ENCODE measurements around the gene TRIM8. TPM values are rescaled to one million over a fixed set of nuclear protein-coding genes. Genes with fewer than 3 reads are reported as not detected.

The TRIM8 gene
- total and polyA plus RNA-seq, 2 of the 8 experiments (the other 6 are each of a cell fraction or from before 2014, with no cell fraction given), result 24.9 to 38.8 TPM

DNA sequence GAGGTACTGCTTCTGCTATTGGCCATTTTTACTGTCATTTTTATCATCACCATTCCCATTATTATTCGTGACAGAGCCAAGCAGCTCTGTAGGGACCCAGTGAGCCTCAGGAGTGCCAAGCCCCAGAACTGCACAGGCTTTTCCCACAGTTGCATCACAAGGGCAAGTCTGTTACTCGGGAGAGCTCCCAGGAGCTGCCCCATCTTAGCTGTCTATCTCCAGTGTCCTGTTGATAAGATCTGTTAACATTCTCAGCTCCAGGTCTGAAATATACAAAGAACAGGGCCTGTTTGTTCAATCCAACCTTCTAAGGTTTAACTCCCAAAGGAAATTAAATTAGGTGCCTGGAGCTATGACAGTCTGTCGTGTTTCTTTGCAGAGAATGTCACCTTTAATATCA lies 20.2 kb upstream of the TRIM8 start:
- POLR2A ChIA-PET (ENCODE audit: partially characterized antibody), result interaction anchor here (0.8 to 1.7 kb wide), 2 partner anchors 9 to 36 kb away, joined by 3 read pairs; no protein-coding TSS in a partner anchor
- Histone ChIP-seq H3K4me1 (replicated peaks in 1 of 4; ENCODE audit: control insufficient read depth in 3 of 4, insufficient read depth in 4 of 4, low read length in 3 of 4) (peaks cover 17 to 34% (median 22%) of the 10 kb centered on the region in 4 experiments), H3K27me3 (replicated peaks in 1 of 4; ENCODE audit: control insufficient read depth in 3 of 4, extremely low read depth in 1 of 4, insufficient read depth in 3 of 4, low read length in 3 of 4) (no peaks in the 10 kb centered on the region), H4K91ac (replicated peaks; ENCODE audit: insufficient read length, low read length) (no peak overlapping the region), H3K56ac (replicated peaks; ENCODE audit: insufficient read length, low read depth, low read length) (no peak overlapping the region), H3K36me3 (ENCODE audit: control insufficient read depth in 2 of 4, insufficient read depth in 4 of 4, low read length in 3 of 4) (no peaks in the 10 kb centered on the region), H2BK5ac (ENCODE audit: low read depth, low read length) (no peak overlapping the region), H4K8ac (ENCODE audit: extremely low read depth, insufficient read depth, low read length) (no peak overlapping the region), H3K9me3 (ENCODE audit: insufficient read depth in 2 of 2, low read depth in 1 of 2, low read length in 1 of 2) (no peaks in the 10 kb centered on the region), H3K4ac (replicated peaks; ENCODE audit: insufficient read length, low read depth, low read length) (no peak overlapping the region), H3K4me3 (ENCODE audit: extremely low read depth in 1 of 4, insufficient read depth in 2 of 4, low read depth in 3 of 4, low read length in 4 of 4) (no peak overlapping the region), H3K4me2 (ENCODE audit: insufficient read depth in 1 of 2, low read depth in 2 of 2, low read length in 2 of 2) (no peak overlapping the region), H3K27ac (ENCODE audit: low read depth, low read length) (no peak overlapping the region), H3K23me2 (ENCODE audit: low read depth, low read length) (peaks cover 2% of the 10 kb centered on the region), H2BK20ac (ENCODE audit: low read length) (no peak overlapping the region), H3K79me2 (ENCODE audit: control insufficient read depth in 1 of 2, insufficient read depth in 2 of 2, low read length in 2 of 2) (no peaks in the 10 kb centered on the region), H4K5ac (ENCODE audit: insufficient read length, low read depth, low read length) (no peak overlapping the region), H2BK12ac (ENCODE audit: low read depth, low read length) (no peak overlapping the region), H3K9ac (replicated peaks in 1 of 4; ENCODE audit: extremely low read depth in 1 of 4, low read depth in 3 of 4, low read length in 3 of 4) (no peak overlapping the region), H3K23ac (ENCODE audit: insufficient read length) (no peak overlapping the region), H2AK5ac (ENCODE audit: low read depth, low read length) (no peak overlapping the region), H2BK120ac (replicated peaks; ENCODE audit: low read depth, low read length) (no peak overlapping the region), H2BK15ac (ENCODE audit: low read length) (no peak overlapping the region), H2AFZ (ENCODE audit: low read length) (no peak overlapping the region), H3K14ac (ENCODE audit: insufficient read length) (no peak overlapping the region), H4K20me1 (replicated peaks in 1 of 2; ENCODE audit: control insufficient read depth in 1 of 2, insufficient read depth in 2 of 2, low read length in 2 of 2) (no peaks in the 10 kb centered on the region), H3K79me1 (ENCODE audit: low read depth, low read length) (no peaks in the 10 kb centered on the region), H3K18ac (ENCODE audit: extremely low read depth, low read length) (no peak overlapping the region)
- TF ChIP-seq, protein P1, sequence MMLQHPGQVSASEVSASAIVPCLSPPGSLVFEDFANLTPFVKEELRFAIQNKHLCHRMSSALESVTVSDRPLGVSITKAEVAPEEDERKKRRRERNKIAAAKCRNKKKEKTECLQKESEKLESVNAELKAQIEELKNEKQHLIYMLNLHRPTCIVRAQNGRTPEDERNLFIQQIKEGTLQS (IDR thresholded peaks at IDR 0.05; ENCODE audit: insufficient read depth, low read depth, low read length), result no peak
- TF ChIP-seq SUZ12 (IDR thresholded peaks at IDR 0.05; ENCODE audit: low read length), result no peak
- TF ChIP-seq EZH2 (IDR thresholded peaks at IDR 0.05; ENCODE audit: low read depth, low read length, severe bottlenecking), result no peak
- TF ChIP-seq KDM5A (IDR thresholded peaks at IDR 0.05; ENCODE audit: low read length), result no peak
- TF ChIP-seq KDM4A (IDR thresholded peaks at IDR 0.05; ENCODE audit: low read depth, low read length, severe bottlenecking), result no peak
- TF ChIP-seq POU5F1 (IDR thresholded peaks at IDR 0.05; ENCODE audit: low read depth, low read length), result no peak
- no peak for TF ChIP-seq CEBPB (IDR thresholded peaks at IDR 0.05; ENCODE audit: low read depth, low read length)
- TF ChIP-seq KDM1A (IDR thresholded peaks at IDR 0.05; ENCODE audit: borderline replicate concordance, low read length), result no peak
- DNase-seq (ENCODE audit: low read depth in 1 of 2, low spot score in 2 of 2), result no peak
- CTCF ChIA-PET (ENCODE audit: partially characterized antibody), result interaction anchor here (0.6 to 14.3 kb wide), 8 partner anchors 9 to 272 kb away, joined by 3 to 160 read pairs (median 4); partner anchors contain the start of gene TRIM8
- FAIRE-seq, result no peak
- 83% methylated on average over 3 of the region's 3 CpGs; no CpG with 5 or more reads in 1 of the 2 experiments for WGBS, 2 experiments (ENCODE audit: extremely low coverage in 1 of 2, insufficient coverage in 1 of 2, insufficient read length in 1 of 2, insufficient replicate concordance in 2 of 2, low coverage in 1 of 2, low lambda C conversion rate in 2 of 2, missing lambda C conversion rate in 1 of 2)
